ENCODE data around the gene SBK1.
"Not testable (repeated sequence)": the region's sequence is repeated elsewhere in the genome, so short reads cannot be mapped to it uniquely, and the experiment has no call there.

Gene SBK1

DNA sequence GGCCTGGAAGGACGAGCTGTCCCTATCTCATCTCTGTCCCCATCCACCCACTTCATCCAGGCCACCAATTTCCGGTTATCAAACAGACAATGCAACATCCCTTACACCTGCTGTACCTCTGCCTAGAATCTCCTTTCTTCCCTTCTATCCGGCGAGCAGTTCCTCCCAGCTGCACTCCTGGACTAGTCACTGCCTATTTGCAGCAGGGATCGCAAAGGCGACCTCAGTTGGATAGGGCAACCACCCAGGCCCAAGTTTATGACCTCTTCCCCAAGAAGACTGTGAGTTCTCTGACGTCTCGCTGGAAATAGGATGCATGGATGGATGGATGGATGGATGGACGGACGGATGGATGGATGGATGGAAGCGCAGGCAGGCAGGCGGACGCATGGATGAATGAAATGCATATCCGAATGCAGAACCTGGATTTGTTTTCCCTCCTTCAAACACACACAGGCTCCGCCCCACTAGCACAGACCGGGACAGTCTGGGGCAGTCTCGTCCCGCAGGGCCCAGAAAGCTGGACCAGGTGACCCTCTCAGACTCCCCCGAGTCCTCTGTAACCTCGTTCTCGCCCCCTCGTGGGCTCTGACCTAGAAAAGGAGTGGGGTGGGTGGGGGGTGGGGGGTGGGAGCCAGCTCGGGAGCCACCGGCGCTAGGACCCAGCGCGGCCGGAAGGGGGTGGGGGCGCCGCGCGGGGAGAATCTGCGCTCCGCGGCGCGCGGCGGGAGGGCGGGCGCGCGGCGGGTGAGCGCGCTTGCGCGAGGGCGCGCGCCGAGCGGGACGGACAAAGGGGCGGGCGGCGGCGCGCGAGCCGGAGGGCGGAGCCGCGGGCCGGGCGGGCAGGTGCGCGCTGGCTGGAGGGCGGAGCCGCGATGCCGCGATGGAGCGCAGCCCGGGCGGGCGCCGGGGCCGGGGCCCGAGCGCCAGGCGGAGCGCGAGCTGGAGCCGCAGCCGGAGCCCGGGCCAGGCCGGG lies at the start of gene SBK1:
TSS of gene SBK1 (plus strand) at position 875 of the 976 bp plus-strand sequence. CDS start 24,867 bp downstream, outside the sequence.
- DNase-seq (ENCODE audit: low read depth), result peak; percentile 86

DNA sequence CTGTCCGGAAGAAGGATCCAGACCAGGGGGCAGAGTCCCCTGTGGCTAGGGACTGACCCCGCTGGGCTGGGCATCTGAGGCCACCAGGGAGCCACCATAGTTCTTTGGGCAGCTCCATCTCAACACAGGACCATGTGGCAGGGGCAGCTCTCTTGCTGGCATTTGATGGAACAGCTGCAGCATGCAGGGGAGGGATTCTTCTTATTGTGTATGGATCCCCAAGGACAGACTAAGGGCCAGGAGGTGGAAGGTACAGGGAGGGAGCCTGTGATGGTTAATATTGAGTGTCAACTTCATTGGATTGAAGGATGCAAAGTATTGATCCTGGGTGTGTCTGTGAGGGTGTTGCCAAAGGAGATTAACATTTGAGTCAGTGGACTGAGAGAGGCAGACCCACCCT lies 42.8 kb upstream of the SBK1 start:
- not testable (repeated sequence) for DNase-seq (ENCODE audit: low read depth)

DNA sequence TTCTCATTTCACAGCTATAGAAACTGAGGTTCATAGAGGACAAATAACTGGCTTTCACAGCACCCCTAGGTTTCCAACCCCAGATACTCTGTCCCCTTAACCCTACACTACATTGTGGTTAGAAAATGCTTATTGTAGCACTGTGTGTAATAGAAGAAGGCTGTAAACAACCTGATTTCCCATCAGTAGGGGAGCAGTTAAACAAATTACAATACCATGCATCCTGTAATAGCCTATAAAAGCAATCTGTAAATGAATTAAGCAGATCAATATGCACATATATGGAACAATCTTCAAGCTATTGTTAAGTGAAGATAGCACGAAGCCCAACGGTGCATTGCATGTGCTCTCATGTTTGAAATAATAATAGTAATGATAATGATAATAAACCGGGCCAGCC lies 41.3 kb upstream of the SBK1 start:
- no peak for DNase-seq (ENCODE audit: low read depth)

DNA sequence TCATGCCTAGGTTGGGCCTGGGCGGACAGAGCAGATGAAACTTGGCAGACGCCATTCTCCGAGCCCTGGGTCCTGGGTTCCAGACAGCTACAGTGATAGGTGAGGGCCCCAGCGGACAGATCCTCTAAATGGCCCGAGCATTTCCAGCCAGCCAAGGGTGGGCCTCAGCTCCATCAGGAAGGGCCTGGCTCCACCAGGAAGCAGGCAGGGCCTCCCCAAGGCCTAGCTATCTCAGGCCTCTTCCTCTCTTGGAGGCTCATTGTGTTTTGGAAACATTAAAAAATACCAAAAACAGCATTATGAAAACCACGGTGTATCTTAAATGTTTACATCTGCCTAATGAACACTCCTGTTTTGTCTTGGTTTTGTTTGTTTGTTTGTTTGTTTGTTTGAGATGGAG lies 38.2 kb upstream of the SBK1 start:
- no peak for DNase-seq (ENCODE audit: low read depth)

DNA sequence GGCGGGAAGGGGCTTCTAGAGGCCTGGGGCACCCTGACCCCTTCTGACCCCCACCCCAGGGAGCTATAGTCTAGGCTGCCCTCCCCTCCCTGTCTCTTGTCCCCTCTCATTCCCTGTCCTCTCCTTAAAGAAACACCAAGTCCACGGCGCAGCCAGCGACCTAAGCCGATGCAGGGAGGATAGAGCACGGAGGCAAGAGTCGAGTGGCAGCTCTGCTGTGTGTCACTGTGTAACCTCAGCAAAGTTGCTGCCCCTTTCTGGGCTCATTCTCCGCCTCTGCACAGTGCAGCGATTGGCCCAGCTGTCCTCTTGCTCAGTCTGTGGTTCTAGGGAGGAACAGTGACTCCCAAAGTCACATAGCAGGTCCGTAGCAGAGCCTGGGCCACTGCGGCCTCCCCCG lies 36.5 kb upstream of the SBK1 start:
- DNase-seq (ENCODE audit: low read depth), result no peak

DNA sequence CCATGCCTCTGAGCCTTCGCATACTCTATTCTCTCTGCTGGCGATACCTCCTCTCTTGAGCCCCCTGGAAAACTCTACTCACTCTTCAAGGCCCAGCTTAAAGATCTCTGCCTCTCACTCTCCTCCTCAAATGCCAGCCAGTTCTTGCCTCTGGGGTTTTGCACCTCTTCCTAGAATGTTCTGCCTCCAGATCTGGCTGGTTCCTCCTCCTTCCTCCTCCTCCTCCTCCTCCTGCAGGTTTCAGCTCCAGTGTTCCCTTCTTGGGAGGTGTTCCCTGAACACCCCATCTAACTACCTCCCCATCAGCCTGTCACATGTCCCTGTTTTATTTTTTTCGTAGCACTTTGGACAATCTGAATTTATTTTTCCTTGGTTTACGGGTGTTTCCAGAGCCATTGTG lies 35.1 kb upstream of the SBK1 start:
- no peak for DNase-seq (ENCODE audit: low read depth)

DNA sequence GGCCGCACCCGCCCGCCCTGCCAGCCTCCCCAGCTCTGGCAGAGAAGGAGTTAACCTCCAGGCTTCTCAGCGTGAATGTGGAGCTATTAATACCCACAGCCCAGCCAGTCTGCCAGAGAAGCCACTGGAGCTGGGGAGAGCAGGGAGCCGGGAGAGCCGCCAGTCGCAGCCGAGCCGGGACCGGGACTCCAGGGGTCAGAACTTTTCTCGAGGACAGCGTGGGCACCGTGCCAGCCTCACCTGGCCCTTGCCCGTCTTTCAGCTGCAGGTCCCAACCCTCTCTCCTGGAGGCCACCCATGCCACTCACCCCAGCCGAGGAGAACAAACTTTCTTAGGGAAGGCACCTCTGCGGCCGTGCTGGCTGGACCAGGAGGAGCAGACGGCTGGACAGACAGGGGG lies 33.8 kb upstream of the SBK1 start:
- no peak for DNase-seq (ENCODE audit: low read depth)

DNA sequence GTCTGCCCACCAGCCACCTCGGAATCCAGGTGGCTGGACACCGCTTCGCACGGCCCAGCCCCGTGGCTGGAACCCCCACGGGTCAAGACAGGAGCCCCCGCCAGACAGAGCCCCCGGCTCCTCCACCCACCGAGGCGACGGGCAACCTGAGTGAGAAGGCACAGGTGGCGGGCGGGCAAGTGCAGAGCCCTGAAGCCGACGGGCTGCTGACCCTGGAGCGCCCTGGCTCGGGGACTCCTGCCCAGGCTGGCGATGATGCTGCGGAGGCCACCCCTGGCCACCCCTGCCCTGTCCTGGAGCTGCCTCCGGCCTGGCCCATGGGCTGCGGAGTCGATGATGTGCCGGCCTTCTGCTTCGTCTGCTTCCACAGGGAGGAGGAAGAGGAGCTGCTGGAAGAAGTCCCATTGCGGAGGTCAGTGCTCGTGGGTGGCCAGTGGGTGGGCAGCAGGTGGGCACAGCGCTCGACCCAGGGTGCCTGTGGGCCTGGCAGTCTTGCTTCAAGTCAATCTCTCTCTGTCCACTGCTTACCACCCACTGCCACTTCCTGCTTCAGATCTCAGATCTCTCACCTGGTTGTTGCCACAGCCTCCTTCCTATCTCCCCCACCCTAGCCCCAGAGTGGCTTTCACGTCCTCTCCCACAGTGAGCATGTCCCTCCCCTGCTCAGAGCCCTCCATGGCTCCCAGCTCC lies 33.1 kb upstream of the SBK1 start:
- no peak for DNase-seq (ENCODE audit: low read depth)

DNA sequence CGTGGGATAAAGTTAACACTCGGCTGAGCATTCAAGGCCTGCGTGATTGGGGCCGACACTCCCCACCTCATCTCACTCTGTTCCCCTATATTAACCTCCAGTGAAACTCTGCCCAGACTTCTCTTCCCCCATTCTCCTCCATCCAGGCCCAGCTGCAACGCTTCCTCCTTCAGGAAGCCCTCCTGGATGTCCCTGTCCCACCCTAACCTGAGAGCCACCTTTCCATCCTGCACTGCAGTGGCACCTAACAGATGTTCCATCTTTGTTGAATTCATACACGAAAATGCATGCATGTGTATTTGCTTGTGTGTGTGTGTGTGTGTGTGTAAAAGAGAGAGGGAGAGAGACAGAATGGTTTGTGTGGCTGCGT lies 32.6 kb upstream of the SBK1 start:
- no peak for DNase-seq (ENCODE audit: low read depth)

DNA sequence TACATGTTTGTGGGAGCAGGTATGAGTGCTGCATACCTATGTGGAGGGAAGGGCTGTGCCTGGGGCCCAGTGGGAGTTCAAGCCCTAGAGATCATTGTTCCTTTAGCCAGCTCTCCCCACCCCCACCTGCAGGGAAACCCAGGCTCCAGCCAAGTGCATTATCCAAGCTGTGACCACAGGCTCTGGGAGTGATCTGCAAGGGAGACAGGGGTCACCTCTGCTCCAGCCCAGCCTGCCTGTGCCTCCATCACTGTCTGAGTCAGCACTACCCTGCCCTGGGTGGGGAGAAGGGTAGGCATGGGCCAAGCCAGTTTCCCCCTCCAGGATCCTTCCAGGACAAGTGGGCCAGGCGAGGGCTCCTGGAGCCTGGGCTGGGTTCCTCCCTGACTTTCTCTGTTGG lies 32.1 kb upstream of the SBK1 start:
- no peak for DNase-seq (ENCODE audit: low read depth)

DNA sequence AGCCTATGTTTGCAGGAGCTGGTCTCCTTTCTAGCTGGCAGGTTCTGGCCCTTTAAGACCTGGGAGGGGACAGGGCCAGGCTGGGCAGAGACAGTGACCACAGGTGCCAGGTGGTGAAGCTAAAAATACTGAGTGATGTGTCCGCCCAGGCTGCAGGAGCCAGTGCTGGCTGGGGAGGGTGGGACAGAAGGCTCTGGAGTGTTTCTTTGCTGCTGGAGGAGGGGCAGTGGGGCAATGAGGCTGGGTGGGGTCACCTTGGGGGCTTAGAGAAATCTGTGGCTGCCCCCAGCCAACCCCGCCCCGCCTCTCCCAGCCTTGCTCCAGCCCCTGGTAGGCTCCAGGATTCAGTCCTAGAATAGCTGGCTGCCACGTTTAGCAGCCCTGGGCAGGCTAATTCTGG lies 30.4 kb upstream of the SBK1 start:
- DNase-seq (ENCODE audit: low read depth), result no peak

DNA sequence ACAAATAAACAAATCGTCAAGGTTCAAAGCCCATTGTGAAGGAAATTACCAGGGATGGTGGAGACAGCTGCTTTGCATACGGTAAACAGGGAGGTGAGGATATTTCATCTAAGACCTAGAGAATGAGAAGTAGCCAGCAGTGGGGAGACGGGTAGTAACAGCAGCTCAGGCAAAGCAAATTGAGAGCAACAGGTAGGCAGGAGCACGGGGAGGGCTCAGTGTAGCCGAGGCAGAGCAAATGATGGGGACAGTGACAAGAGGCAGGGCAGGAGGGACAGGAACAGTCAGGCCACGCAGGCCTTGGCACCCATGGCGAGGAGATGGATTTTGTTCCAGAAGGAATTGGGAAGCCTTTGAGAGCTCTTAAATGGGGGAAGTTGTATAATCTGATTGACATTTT lies 29.0 kb upstream of the SBK1 start:
- DNase-seq (ENCODE audit: low read depth), result no peak

DNA sequence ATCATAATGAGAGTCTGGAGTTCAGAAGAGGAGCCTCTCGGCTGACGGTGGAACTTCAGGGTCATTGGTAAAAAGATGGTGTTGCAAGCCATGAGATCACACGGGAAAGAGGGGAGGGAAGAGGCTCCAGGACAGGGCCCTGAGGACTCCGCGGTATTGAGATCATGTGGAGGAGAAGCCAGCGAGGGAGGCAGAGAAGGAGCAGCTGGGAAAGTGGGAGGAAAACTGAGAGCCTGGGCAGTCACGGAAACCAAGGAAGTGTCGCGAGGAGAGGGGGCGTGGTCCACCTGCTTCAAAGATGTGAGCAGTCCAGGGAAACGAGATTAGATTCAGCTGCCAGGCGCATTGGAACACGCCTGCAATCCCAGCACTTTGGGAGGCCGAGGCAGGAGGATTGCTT lies 27.7 kb upstream of the SBK1 start:
- no peak for DNase-seq (ENCODE audit: low read depth)

DNA sequence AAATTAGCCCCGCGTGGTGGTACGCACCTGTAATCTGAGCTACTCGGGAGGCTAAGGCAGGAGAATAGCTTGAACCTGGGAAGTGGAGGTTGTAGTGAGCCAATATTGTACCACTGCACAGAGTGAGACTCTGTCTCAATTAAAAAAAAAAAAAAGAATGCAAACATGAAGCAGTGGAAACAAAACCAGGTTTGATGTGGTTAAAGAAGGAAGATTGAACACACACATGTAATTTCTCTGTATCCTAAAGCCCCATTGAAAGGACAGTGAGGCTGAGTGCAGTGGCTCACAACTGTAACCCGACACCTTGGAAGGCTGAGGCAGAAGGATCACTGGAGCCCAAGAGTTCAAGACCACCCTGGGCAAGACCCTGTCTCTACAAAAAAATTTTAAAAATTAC lies 26.5 kb upstream of the SBK1 start:
- no peak for DNase-seq (ENCODE audit: low read depth)

DNA sequence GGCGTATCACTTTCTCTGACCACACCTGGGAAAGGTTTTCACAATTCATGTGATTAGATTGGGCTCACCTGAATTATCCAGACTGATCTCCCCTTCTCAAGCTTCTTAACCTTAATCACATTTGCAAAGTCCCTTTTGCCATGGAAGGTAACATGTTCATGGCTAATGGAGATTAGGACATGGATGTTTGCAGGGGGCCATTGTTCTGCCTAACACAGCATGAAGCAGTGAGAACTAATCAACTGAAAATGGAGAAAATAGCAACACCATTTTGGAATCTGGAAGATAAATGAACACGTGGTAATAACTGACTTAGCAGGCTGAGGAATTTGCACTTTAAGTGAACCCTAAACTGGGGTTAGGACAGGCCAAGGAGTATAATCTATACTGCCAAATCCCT lies 25.0 kb upstream of the SBK1 start:
- DNase-seq (ENCODE audit: low read depth), result no peak

DNA sequence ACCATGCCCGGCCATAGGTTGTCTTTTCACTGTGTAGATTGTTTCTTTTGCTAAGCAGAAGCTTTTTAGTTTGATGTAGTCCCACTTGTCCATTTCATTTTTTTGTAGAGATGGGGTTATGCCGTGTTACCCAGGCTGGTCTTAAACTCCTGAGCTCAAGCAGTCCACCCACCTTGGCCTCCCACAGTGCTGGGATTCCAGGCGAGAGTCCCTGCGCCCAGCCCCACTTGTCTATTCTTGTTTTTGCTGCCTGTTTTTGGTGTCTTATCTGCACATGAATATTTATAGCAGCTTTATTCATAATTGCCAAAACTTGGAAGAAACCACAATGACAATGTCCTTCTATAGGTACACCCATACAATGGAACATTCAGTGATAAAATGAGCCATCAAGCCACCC lies 18.8 kb upstream of the SBK1 start:
- no peak for DNase-seq (ENCODE audit: low read depth)

DNA sequence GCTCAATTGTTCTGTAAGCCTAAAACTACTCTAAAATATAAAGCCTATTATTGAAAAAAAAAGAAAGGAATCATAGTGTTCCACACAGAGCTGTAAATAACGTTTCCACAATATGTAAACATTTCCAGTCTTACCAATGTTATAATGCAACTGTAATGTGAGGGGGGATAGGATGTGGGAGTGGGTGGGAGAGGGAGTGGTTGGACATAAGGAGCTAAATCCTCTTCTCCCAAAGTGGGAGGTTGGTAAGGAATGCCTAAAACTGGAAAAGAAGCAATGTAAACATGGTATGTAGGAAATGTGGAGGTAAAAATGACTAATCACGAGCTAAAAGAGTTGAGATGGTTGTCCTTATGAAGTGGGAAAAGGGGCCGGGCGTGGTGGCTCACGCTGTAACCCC lies 17.6 kb upstream of the SBK1 start:
- no peak for DNase-seq (ENCODE audit: low read depth)

DNA sequence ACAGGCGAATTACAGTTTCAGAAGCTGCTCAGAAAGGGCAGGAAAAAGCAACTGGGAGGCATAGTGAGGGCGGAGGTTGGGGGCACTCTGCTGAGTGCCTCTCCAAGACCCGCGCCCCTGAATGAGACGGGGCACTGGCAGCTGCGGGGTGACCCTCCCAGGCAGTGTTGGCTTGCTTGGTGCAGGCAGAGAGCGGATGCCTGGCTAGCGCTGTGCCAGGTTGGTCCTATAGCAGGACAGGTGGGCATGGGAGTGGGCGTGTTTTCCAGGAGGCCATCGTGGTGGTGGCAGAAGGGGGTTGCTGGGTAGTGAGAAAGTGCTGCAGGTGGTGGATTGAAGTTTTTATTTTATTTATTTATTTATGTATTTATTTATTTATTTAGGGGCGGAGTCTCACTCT lies 16.0 kb upstream of the SBK1 start:
- no peak for DNase-seq (ENCODE audit: low read depth)

DNA sequence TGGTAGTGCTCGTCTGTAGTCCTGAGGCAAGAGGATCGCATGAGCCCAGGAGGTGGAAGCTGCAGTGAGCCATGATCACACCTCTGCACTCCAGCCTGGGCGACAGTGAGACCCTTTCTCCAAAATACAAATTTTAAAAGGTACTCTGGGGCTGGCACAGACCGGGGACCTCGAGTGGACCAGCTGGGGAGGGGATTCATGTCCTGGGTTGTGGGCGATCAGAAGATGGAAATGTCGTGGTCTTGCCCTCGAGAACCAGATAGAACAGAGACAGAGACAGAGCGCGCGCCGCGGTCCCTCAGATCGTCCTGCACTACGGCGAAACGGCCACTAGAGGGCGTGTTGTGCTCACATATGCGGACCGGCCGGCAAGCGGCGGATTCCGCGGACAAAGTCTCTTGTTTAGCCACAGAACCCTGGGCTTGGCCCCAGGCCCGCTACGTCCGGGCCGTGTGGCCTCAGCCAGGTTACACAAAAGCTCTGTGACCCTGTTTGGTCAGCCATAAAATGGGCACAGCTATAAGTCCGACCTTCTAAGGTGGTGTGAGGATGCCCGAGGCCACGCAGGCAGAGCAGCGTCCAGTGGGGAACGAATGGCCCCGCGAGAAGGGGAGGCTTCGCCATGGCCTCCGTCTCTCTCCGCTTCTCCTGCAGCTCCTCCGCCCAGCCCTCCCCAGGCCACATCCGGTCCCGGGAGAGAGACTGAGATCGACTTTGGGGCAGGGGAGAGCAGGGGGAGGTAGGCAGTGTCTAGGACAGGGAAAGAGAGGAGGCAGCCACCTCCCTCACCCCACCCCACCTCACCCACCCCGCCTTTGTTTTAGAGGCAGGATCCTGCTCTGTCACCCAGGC lies 14.6 kb upstream of the SBK1 start:
- peak; percentile 73 for DNase-seq (ENCODE audit: low read depth)

DNA sequence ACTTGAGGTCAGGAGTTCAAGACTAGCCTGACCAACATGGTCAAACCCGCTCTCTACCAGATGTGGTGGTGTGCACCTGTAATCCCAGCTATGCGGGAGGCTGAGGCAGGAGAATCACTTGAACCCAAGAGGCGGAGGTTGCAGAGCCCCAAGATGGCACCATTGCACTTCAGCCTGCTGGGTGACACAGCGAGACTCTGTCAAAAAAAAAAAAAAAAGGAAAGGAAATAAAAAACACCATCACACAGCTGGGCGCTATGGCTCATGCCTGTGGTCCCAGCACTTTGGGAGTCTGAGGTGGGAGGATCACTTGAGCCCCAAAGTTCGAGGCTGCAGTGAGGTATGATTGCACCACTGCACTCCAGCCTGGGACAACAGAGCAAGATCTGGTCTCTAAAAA lies 13.3 kb upstream of the SBK1 start:
- no peak for DNase-seq (ENCODE audit: low read depth)

DNA sequence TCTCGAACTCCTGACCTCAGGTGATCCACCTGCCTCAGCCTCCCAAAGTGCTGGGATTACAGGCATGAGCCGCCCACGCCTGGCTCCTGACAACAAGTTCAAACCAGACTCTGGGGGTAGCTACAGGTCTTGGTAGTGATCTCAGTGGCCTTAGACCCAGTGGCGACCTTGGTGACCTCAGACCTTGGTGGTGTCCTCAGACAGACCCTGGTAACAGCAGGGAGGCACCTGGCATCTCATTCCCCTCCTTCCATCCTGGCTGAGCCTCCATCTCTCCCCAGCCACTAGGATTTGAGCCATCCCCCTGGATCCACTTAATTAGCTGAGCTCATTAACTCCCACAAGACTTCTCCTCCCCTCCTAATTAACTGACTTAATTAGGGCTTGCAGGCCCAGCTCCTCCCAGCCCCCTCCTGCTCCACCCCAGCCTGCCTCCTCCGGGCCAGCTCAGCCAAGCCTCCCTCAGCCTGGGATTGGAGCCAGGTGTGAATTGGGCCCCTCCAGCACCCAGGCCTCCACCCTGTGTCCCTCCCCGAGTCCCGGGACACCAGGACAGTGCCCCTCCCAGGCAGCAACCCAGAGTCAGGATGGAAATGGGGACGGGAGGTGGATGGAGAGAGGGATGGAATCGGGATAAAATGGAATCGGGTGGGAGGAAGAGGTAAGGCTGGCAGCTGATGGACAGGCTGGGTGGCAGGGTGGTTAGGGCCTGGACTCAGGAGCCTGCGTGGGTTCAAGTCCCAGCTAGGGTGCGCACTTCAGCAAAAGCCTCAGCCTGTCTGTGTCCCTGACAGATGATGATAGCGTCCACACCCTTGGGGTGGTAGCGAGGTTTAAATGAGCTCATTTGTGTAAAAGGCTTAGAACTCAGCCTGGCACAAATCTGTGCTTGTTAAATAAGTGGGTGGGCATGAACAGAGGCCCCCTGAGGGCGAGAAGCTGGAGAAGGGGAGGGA lies 11.2 kb upstream of the SBK1 start:
- DNase-seq (ENCODE audit: low read depth), result no peak

Data from activated T-helper 1 cell treated with Interleukin-2 at 50 U/mL for 16 hours (primary cell).